ENCODE results near the gene CACNA2D1.

The CACNA2D1 gene

DNA sequence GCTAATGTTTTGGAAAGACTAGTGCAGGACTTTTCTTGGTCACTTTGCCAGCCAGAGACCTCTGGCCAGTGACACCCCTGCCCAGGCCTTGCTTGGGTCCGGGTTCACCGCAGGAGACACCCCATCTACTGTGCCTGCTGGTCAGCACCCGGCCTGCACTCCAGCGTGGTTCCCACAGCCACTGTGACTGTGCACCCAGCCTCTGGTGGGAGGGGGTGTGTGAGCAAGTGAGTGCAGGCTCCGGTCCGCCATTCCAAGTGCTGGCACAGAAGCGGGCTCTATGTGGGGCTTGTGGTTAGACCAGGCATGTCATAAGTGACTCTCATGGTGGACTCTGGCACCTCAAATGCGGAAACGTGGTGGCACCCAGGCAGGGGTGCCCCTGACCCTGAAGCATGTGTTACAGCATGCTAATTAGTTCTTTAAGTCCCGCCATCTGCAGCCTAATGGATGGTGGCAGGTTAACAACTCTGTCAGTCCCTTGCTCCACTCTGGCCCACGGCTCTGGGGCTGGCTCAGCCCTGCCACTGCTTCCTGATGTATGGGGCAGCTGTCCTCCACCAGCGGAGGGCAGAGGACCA lies 361.8 kb downstream of the CACNA2D1 start:
- no peak for DNase-seq

DNA sequence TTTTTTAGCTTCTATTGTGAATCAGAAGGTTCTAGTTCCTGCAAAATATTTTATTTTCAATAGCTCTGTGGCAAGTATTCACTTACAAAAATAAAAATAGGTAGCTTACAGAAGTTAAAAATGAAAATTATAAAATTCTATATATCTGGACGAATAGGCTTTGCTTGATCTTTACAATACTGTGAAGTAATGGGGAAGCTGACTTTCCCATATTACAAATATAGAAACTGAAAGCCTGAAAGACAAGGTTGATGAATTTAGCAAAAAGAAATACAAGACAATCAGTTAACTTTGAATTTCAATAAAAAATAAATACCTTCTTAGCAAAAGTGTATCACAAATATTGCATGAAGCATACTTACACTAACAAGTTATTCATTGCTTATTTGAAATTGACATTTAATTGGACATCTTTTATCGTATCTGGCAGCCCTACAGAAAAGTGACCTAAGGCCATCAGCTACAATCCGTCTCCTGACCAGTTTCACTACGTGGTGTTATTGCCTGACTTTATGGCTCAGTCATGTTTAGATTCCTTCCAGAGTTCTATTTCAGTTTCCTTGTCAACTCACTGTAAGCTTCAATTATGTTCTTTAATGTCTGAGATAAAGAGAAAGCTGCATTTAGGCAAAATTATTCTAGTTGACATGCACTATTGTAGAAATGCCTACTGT lies 363.2 kb downstream of the CACNA2D1 start:
- DNase-seq, result no peak

DNA sequence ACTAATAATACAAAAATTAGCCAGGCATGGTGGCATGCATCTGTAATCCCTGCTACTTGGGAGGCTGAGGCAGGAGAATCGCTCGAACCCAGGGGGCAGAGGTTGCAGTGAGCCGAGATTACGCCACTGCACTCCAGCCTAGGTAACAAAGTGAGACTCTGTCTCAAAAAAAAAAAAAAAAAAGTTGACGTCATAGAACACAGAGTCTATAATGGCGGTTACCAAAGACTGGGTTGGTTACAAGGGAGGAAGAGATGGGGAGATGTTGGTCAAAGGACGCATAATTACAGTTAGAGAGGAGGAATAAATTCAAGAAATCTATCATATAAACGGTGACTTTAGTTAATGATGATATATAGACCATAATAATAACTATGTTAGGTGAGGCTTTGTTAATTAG lies 364.1 kb downstream of the CACNA2D1 start:
- no peak for DNase-seq

- no peak for DNase-seq
These were observed 364.8 kb downstream of the CACNA2D1 start for GRCh38 chr7:82078807-82079206.

DNA sequence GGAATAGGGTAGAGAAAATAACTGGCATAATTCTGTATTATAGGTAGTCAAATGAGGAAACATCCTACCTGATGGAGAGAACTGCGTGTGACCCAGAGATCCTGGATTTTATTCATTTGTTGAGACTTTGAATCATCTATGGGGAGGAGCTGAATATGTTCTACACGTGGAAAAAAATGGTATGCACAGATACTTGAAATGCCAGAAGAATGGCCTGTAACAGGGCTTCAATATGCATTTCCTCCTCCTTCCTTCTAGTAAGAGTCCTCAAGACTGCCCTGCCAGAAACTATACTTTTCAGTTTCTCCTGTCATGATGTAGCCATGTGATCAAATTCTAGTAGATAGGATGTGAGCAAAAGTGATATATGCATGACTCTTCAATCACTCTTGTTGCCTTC lies 372.1 kb downstream of the CACNA2D1 start:
- no peak for DNase-seq

DNA sequence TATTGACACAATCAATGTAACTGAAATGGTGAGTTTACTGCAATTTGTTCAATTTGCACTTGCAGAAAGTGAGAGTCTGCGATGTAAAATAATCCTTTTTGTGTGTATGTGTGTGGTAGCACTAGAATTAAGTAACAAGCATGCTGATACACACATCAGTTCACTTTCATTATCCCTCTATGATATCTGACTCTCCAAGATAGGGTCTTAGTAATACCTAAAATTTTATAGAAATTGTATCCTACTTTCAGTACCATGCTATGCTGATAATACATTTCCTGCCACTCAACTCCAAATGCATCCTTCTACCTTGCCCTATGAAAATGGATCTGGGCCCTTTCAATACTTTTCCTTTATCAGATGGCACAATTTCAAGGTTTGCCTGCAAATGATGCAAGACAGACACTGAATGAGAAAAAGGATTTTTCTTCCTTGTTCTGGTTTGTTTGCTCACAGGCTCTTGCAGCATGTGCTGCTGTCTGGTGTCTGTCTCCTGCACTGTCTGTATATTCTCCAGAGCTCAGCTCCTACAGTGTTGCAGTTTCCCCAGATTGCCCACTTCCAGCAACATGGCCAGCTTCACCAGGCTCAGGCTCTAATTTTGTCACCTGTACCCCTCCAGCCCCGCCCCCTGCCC lies 375.8 kb downstream of the CACNA2D1 start:
- DNase-seq, result no peak

DNA sequence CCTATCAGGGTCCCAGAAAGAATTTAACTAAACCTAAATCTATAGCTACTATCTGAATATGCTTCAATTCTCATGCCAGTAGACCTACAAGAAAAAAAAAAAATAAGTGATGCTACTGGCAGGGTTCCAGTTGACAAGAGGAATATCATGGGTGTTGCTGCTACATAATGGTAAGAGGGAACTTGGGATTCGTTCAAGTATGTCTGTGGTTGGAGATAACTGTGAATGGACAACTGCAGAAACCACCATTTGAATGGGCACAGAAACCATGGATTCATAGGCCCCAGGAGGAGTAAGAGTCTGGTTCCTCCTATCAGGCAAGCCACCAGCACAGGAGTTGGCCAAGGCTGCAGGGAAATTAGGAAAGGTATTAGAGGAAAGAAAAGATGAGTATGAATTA lies 386.1 kb downstream of the CACNA2D1 start:
- DNase-seq, result no peak

DNA sequence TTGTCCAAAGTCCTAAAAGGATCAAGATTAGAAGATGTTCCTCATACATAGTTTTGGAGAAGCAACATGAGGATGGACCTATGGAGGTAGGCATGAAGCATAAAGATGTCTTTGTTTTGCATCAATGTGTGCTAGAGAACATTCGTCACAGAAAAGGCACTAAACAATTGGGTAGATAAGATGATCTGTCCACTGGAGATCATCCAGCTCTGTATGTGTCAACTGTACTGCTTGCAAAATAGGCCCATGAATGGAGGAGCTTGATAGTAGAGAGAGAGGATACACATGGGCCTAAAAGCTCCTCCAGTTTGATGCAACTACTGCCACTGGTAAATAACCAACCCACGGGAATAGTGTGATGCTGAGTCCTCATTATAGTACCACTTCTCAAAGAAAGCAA lies 387.3 kb downstream of the CACNA2D1 start:
- DNase-seq, result no peak

DNA sequence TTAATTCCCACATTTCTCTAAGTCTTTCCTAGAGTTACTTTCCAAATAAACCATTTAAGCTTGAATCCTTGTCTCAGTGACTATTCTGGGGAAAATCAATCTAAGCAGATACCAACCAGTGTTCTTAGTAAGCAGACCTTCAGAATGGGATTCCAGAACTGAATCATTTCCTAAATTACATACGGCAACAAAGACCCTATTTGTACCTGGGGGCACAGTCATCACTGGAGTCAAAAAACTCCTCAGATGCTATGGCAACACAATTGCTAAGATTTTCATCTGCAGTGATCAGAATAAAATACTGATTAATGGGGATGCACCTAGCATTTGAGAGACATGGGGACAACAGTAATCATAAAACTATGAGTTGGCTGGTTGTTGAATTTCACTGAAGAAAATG lies 389.0 kb downstream of the CACNA2D1 start:
- no peak for DNase-seq

- DNase-seq, result no peak
These were observed 390.0 kb downstream of the CACNA2D1 start for GRCh38 chr7:82053453-82054032.

DNA sequence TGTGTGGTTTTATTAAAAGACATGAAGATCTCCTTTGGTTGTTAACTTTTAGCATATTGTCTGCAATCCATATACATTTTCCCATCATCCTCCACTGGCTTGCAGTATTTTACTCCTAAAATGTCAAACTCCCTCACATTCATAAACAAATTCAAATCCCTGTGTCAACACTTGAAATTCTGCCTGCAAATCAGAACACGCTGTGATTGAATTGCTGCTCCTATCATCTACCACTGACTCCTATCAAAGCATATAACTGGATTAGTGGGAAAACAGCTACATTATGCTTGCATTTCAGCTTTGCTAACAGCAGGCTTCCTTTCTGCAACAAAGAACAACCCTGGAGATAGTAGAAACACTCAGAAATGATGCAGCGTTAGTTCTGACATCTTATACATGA lies 392.0 kb downstream of the CACNA2D1 start:
- DNase-seq, result no peak

DNA sequence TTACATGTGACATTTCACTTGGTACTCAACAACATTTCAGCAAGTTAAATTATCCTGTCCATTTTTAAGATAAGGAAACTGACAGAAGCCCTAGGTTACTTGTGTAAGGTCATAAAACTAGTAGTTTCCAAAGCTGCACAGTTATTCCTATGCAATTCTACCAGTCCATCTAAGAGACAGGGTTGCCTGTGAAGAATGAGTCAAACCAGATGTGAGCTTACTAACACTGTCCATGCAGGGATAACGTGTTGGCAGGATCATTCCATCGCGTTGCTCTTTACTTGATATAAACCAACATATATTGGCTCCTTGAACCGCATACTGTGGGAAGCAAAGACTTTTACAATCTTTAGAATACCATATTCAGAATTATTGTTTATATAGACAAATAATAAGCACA lies 392.8 kb downstream of the CACNA2D1 start:
- DNase-seq, result no peak

GRCh38 chr7:82049891-82050533 lies 393.6 kb downstream of the CACNA2D1 start:
- DNase-seq, result no peak

- no peak for DNase-seq
These were observed 394.1 kb downstream of the CACNA2D1 start for GRCh38 chr7:82049442-82049841.

DNA sequence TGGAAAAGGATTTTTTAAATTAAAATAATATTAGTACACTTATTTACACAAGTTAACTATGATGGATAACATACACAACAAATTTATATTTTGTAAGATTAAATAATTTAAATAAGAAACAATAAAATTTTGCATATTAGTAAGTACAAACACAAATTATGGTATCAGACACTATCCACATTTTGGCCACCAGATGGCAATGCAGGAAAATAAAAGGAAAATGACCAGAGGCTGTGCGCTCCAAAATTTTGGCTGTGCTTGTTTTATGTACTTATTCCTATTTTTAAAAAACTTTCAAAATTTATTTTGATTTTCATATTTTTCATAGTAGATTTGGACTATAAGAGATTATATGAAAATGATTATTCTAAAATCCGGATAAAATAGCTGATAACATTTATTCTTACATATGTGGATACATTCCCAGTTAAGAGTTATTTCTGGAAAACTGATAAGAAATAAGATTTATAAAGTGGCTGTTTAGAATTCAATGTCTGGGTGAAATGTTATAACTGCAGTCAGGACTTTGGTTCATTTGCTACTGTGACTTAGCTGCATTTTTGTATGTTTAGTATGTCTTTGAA lies 399.0 kb downstream of the CACNA2D1 start:
- no peak for DNase-seq

- DNase-seq, result no peak
These were observed 404.0 kb downstream of the CACNA2D1 start for GRCh38 chr7:82039621-82040020.

GRCh38 chr7:82036146-82036886 lies 407.3 kb downstream of the CACNA2D1 start:
- no peak for DNase-seq

GRCh38 chr7:82035456-82035855 lies 408.1 kb downstream of the CACNA2D1 start:
- no peak for DNase-seq

- no peak for DNase-seq
These were observed 410.7 kb downstream of the CACNA2D1 start for GRCh38 chr7:82032901-82033300.

- DNase-seq, result no peak
These were observed 414.2 kb downstream of the CACNA2D1 start for GRCh38 chr7:82029236-82029913.

- no peak for DNase-seq
These were observed 415.5 kb downstream of the CACNA2D1 start for GRCh38 chr7:82028097-82028496.

GRCh38 chr7:82021713-82022112 lies 421.9 kb downstream of the CACNA2D1 start:
- no peak for DNase-seq

All from GOT3 (cell line).